Fibroblast of pulmonary artery (primary cell): ENCODE measurements around the gene SNX14.

ENCODE experiments used
- DNase-seq: peaks from one replicate; pipeline ENCODE4 v3.0.0-alpha.2; 2010; ENCODE audit warnings: low read depth
- H3K4me3 ChIP-seq: replicated peaks from 2 replicates; pipeline ENCODE4 v1.5.1; 2011; ENCODE audit warnings: low read depth, mild to moderate bottlenecking, control low read depth, low read length, moderate library complexity
- CTCF ChIP-seq: IDR thresholded peaks from 2 replicates; pipeline ENCODE4 v1.5.1; 2011; ENCODE audit warnings: mild to moderate bottlenecking, control low read depth, low read length, inconsistent platforms; ENCODE audit errors: missing control alignments

SNX14 gene

DNA sequence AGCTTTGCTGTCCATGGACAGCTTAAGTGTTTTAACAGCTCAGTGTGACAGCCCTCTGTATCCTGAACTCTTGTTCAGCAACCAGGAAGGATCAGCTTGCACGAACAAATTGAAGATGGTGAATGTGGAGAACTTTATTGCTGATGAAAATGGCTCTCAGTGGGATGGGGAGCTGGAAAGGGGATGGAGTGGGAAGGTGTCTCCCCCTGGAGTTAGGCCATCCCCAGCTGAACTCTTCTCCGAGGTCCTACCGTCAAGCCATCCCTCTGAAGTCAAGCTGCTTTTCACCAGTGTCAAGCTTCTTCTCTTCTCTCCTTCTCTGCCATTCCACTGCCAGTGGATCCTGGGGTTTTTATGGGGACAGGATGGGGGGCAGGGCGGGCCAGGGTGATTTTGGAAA, 117.1 kb downstream of the SNX14 start:
- H3K4me3 ChIP-seq = no peak overlapping the region
- DNase-seq = no peak
- TF ChIP-seq CTCF = no peak

- no peak overlapping the region for H3K4me3 ChIP-seq
- DNase-seq = no peak
- no peak for TF ChIP-seq CTCF
Measured at GRCh38 chr6:85473748-85474147, 119.9 kb downstream of the SNX14 start.

DNA sequence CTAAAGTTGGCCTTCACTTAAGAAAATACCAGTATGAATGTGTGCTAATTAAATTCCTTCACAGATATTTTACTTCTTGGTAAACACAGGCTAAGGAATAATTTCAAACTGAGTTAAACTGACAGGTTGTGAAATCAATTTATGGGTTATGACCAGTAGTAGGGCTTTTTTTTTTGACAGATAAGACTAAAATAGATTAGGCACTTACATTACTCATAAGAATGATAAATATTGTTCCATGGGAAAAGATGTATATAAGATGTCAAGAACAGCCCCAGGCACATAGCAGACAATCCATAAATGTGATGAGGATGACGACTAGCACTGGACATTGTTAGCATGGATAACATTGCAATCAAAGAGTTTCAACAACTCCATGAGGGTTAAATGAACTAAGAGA, 120.9 kb downstream of the SNX14 start:
- DNase-seq = peak; percentile 55
- TF ChIP-seq CTCF = no peak

GRCh38 chr6:85470023-85470410, 123.6 kb downstream of the SNX14 start:
- DNase-seq = no peak
- no peak for TF ChIP-seq CTCF
- no peak overlapping the region for H3K4me3 ChIP-seq

More for the DNA sequence above, 120.9 kb downstream of the SNX14 start:
- H3K4me3 ChIP-seq = no peak overlapping the region

DNA sequence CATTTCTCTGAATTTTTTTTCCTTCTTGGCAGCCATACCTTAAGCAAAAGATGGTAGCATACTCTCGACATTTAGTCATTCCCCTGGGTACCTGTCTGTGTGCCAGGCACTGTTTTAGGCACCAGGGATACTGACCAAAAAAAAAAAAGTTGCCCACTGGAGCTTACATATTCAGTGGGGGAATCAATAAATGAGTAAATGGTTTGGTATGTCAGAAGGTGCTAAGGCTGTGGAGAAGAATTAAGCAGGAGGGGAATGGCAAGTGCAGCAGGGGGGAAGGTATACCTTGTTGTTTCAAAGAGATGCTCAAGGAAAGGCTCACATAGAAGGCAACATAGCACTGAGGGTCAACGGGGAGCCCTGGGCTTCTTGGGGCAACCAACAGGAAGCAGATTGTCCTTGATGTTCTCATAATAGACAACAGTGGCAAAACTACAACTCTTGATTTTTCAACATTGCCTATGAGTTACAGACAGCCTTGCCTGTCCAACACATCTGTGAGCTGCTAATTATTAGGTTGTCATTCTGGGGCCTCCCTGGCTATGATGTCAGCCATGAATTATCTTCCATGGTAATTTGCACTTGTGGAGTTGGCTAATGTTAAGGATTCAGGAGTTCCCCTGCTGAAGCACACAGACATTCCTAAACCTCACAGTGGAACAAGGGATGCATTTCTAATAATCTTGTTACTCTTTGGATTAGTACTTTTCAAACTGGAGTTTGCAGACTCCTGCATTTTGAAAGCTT, 124.2 kb downstream of the SNX14 start:
- no peak overlapping the region for H3K4me3 ChIP-seq
- TF ChIP-seq CTCF = no peak
- DNase-seq = no peak

- peak; percentile 59 for DNase-seq
- TF ChIP-seq CTCF = no peak
- H3K4me3 ChIP-seq = no peak overlapping the region
Measured at GRCh38 chr6:85468326-85468725, 125.3 kb downstream of the SNX14 start.

DNA sequence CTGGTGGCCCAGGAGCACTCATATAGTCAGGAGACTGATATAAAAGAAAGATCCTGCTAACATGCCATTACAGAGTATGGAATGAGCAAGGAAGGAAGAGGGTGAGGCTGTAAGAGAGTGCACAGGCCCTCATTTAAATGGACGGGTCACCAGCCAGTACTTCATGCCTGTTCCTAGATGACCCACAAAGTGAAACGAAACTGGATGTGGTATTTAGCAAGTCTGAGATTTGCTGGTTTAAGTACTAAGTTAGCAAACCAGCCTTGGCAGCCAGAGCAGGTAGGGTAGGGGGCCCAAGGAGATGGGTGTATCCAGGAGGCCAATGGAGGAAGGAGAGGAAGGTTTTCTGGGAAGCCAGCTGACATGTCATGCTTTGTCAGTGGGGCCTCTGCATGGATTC, 127.9 kb downstream of the SNX14 start:
- H3K4me3 ChIP-seq = no peak overlapping the region

More for the DNA sequence above, 127.9 kb downstream of the SNX14 start:
- no peak for DNase-seq
- no peak for TF ChIP-seq CTCF
